Esophagus muscularis mucosa (tissue), 4 donors: ENCODE data around the gene CLIC5. TPM values are rescaled to one million over a fixed set of nuclear protein-coding genes. Genes with fewer than 3 reads are reported as not detected.

ENCODE experiments used
- DNase-seq: peaks from one replicate; pipeline ENCODE4 v3.0.0-alpha.2; 2017; ENCODE audit errors: extremely low spot score
- H3K27ac ChIP-seq, 4 donors: fragments of 200-600 bp; sonication (generic); replicated peaks in 1 of 4; 1 replicate in 3 of 4; 2 replicates in 1 of 4; pipeline ENCODE4 v1.5.1; 2016 to 2019; ENCODE audit warnings: mild to moderate bottlenecking in 1 of 4
- H3K27me3 ChIP-seq, 4 donors: fragments of 200-600 bp; sonication (generic); one replicate each; pipeline versions ENCODE4 v1.5.1 to v1.6.0; 2016 to 2019
- H3K36me3 ChIP-seq, 4 donors: fragments of 200-600 bp; sonication (generic); one replicate each; pipeline ENCODE4 v1.5.1; 2016 to 2019
- H3K4me1 ChIP-seq, 4 donors: fragments of 200-600 bp; sonication (generic); one replicate each; pipeline ENCODE4 v1.5.1; 2016 to 2019
- H3K4me3 ChIP-seq, 4 donors: fragments of 200-600 bp; sonication (generic); 1 replicate in 2 of 4; 2 replicates in 2 of 4; pipeline ENCODE4 v1.5.1; 2016 to 2019; ENCODE audit warnings: mild to moderate bottlenecking in 4 of 4, moderate library complexity in 1 of 4
- H3K9me3 ChIP-seq, 4 donors: fragments of 200-600 bp; sonication (generic); 1 replicate in 3 of 4; 2 replicates in 1 of 4; pipeline ENCODE4 v1.5.1; 2016 to 2019
- EP300 ChIP-seq: sonication (generic); formaldehyde crosslinking; IDR thresholded peaks from one replicate; pipeline ENCODE4 v1.6.1; 2017; ENCODE audit warnings: antibody characterized with exemption
- POLR2A ChIP-seq: fragments of 450-650 bp; IDR thresholded peaks from one replicate; pipeline ENCODE4 v1.6.1; 2017; ENCODE audit warnings: antibody characterized with exemption, moderate library complexity, mild to moderate bottlenecking, low read depth
- POLR2AphosphoS5 ChIP-seq, 2 donors: sonication (generic); formaldehyde crosslinking; IDR thresholded peaks; one replicate each; pipeline ENCODE4 v1.6.1; 2017; ENCODE audit warnings: antibody characterized with exemption in 2 of 2
- WGBS: methylation state at CpG from one replicate; pipeline ENCODE4 v1.1.5; 2018; 5-methylcytosine and 5-hydroxymethylcytosine counted together
- intact Hi-C: fragments of 100-400 bp; cut with DNase I; formaldehyde crosslinking; loops from one replicate; pipeline ENCODE4 v1.15.1; 2023
- total RNA-seq, 4 donors: library from RNA; depleted of rRNA; stranded (reverse); fragments of >200 nt; gene quantifications; one replicate each; pipeline versions ENCODE4 v1.1.0 to v1.2.1, GENCODE V29; 2016
- TF ChIP-seq, protein P1 (sequence below), 3 experiments: fragments of 200-600 bp in 2 of 3; fragments of 450-650 bp in 1 of 3; sonication (generic) in 2 of 3; IDR thresholded peaks; one replicate each; pipeline ENCODE4 v1.5.1; 2017 to 2019; ENCODE audit warnings: antibody characterized with exemption in 3 of 3, mild to moderate bottlenecking in 2 of 3, moderate library complexity in 1 of 3

The CLIC5 gene
- total RNA-seq, 4 donors from 2014 or later: 5.3 to 7.2 (median 6.3) TPM

DNA sequence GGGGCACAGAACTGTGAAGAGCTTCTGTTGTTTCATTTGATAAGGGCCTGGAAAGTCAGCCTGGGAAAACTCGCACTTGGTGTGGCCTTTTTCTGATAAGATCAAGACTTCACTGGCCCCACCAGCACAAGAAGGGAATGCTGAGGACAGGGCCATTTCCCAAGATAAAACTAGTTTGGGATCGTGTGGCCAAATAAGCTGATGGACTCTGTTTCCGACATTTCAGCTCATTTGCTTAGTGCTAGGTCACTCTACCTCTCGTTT is 116.0 kb downstream of the CLIC5 start:
- 92% methylated on average over 4 of the region's 4 CpGs for WGBS
- Histone ChIP-seq H3K36me3 (peaks cover 0 to 41% (median 0%) of the 10 kb centered on the region in 4 donors), H3K4me3 (no peak overlapping the region), H3K27me3 (no peaks in the 10 kb centered on the region), H3K27ac (no peak overlapping the region), H3K9me3 (no peaks in the 10 kb centered on the region), H3K4me1 (peaks cover 0 to 24% (median 3%) of the 10 kb centered on the region in 4 donors)
- TF ChIP-seq POLR2A (no peak), POLR2AphosphoS5 (IDR thresholded peaks at IDR 0.05) (no peak), EP300 (no peak)
- TF ChIP-seq, protein P1, sequence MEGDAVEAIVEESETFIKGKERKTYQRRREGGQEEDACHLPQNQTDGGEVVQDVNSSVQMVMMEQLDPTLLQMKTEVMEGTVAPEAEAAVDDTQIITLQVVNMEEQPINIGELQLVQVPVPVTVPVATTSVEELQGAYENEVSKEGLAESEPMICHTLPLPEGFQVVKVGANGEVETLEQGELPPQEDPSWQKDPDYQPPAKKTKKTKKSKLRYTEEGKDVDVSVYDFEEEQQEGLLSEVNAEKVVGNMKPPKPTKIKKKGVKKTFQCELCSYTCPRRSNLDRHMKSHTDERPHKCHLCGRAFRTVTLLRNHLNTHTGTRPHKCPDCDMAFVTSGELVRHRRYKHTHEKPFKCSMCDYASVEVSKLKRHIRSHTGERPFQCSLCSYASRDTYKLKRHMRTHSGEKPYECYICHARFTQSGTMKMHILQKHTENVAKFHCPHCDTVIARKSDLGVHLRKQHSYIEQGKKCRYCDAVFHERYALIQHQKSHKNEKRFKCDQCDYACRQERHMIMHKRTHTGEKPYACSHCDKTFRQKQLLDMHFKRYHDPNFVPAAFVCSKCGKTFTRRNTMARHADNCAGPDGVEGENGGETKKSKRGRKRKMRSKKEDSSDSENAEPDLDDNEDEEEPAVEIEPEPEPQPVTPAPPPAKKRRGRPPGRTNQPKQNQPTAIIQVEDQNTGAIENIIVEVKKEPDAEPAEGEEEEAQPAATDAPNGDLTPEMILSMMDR (IDR thresholded peaks at IDR 0.05): no peak
- intact Hi-C loops: no loop called here
- no peak for DNase-seq

DNA sequence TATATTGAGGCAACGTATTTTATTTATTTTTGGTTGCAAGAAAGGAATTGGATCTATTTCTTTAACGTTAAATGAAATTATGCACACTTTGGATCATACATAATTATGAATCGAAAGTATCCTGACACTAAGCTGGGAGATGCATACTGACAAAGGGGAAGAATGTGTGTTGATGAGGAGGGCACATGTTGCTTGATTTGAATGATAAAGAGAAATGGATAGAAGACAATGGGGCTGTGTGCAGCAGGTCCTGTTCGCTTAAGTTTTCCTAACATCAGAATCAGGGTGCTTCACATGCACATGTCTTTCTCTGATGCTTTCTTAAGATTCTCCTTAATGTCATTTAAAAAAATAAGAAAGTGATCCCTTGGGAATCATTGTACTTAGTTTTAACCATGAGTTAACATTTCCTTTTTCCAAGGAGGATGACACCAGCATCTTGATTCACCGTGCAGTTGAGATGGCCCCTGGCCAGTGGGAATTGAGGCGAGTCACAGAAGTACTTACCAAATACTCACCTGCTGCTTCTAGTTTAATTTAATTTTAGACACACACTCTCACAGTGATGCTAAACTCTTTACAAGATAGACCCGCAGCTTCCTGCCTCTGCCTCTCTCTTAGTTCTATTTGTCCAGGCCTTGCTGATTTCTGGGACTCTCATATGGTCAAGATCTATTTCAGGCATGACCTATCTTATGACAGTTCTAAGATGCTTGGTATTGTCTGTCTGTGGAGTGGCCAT is 116.5 kb downstream of the CLIC5 start:
- no peak for TF ChIP-seq POLR2A
- TF ChIP-seq EP300: no peak
- TF ChIP-seq, protein P1 (IDR thresholded peaks at IDR 0.05): no peak
- TF ChIP-seq POLR2AphosphoS5 (IDR thresholded peaks at IDR 0.05): no peak
- Histone ChIP-seq H3K9me3 (no peaks in the 10 kb centered on the region), H3K27me3 (no peaks in the 10 kb centered on the region), H3K36me3 (peaks cover 0 to 41% (median 0%) of the 10 kb centered on the region in 4 donors), H3K27ac (no peak overlapping the region), H3K4me1 (peaks cover 0 to 24% (median 3%) of the 10 kb centered on the region in 4 donors), H3K4me3 (no peak overlapping the region)
- WGBS: 80% methylated on average over 7 of the region's 7 CpGs
- DNase-seq: peak; percentile 77
- intact Hi-C loops: no loop called here

DNA sequence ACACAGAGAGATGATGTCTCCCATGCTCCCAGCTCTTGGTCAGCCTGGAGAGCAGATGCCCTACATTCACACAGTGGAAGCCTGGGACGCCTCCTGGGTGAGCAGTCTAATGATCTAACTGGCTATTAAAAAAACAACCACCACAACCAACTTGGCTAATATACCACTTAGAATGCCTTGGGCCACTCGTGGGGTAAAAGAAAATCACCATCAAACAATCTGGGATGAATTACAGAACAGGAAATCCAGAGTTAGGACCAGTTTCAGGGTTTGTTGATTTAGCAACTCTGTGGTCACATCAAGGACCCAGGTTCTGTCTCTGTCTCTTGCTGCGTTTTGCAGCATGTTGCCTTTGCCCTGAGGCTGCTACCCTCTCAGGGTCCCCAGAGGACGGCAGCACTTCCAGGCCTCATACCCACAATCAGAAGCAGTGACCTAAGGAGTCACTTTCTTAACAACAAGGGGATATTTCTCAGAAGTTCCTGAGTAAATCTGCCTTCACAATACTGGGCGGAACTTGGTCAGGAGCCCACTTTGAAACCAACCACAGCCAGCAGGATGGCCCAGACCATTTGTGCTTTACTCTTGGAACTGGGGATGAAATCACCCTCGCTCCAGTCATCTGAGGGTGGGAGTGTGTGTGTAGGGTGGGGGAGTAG is 118.7 kb downstream of the CLIC5 start:
- Histone ChIP-seq H3K4me3 (no peak overlapping the region), H3K36me3 (peaks cover 0 to 27% (median 0%) of the 10 kb centered on the region in 4 donors), H3K4me1 (peaks cover 0 to 21% (median 3%) of the 10 kb centered on the region in 4 donors), H3K27me3 (no peaks in the 10 kb centered on the region), H3K9me3 (no peaks in the 10 kb centered on the region), H3K27ac (no peak overlapping the region)
- peak; percentile 85 for DNase-seq
- TF ChIP-seq POLR2AphosphoS5 (IDR thresholded peaks at IDR 0.05) (no peak), POLR2A (no peak)
- TF ChIP-seq, protein P1 (IDR thresholded peaks at IDR 0.05): no peak
- intact Hi-C loops: no loop called here
- 73% methylated on average over 5 of the region's 6 CpGs for whole genome bisulfite sequencing

DNA sequence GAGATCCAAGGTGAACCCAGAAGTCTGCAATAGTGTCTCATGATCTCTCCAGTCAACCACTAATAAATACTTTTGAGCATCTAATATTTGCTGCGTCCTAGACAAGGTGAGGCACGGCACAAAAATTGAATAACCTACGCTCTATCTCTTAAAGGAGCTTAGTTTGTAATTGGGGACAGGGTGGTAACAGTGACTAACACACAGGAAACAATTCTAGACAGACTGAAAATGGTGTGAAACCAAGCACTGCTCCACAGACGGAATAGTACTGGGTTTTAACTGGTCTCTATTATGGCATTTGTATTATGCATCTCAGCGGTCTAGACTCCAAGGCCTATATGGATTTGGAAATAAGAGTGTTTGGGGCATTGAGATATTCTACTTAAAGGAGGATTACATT is 120.1 kb downstream of the CLIC5 start:
- 74% methylated on average over 5 of the region's 5 CpGs for WGBS
- Histone ChIP-seq H3K4me3 (no peak overlapping the region), H3K27ac (no peak overlapping the region), H3K27me3 (no peaks in the 10 kb centered on the region), H3K4me1 (peaks cover 0 to 11% (median 0%) of the 10 kb centered on the region in 4 donors), H3K9me3 (no peaks in the 10 kb centered on the region), H3K36me3 (peaks cover 0 to 14% (median 0%) of the 10 kb centered on the region in 4 donors)
- DNase-seq: peak; percentile 14
- TF ChIP-seq EP300 (no peak), POLR2A (no peak), POLR2AphosphoS5 (IDR thresholded peaks at IDR 0.05) (no peak)
- TF ChIP-seq, protein P1 (IDR thresholded peaks at IDR 0.05): no peak
- intact Hi-C loops: no loop called here
